ENCODE results near the gene HPCAL4.

The HPCAL4 gene

GRCh38 chr1:39711104-39711965 lies 20.1 kb upstream of the HPCAL4 start:
- Histone ChIP-seq H3K9ac (ENCODE audit: low read depth, low read length) (no peak overlapping the region), H3K4me2 (ENCODE audit: insufficient read depth, low read length) (no peak overlapping the region), H3K4me3 (ENCODE audit: low read depth in 1 of 2, low read length in 2 of 2) (no peak overlapping the region), H3K27ac (ENCODE audit: low read length) (no peak overlapping the region), H3K79me2 (ENCODE audit: insufficient read depth, low read length) (no peaks in the 10 kb centered on the region), H2AFZ (ENCODE audit: low read depth, low read length) (no peak overlapping the region), H3K4me1 (ENCODE audit: insufficient read depth, low read length) (no peaks in the 10 kb centered on the region), H3K9me3 (ENCODE audit: insufficient read depth, low read length, severe bottlenecking) (no peaks in the 10 kb centered on the region), H3K27me3 (ENCODE audit: insufficient read depth, low read length, poor library complexity) (peaks cover 22% of the 10 kb centered on the region), H4K20me1 (ENCODE audit: insufficient read depth, low read length) (no peaks in the 10 kb centered on the region), H3K36me3 (ENCODE audit: insufficient read depth, low read length) (no peaks in the 10 kb centered on the region)
- TF ChIP-seq EZH2 (IDR thresholded peaks at IDR 0.05; ENCODE audit: borderline replicate concordance, low read depth, low read length, severe bottlenecking): no peak
- TF ChIP-seq, protein P1, sequence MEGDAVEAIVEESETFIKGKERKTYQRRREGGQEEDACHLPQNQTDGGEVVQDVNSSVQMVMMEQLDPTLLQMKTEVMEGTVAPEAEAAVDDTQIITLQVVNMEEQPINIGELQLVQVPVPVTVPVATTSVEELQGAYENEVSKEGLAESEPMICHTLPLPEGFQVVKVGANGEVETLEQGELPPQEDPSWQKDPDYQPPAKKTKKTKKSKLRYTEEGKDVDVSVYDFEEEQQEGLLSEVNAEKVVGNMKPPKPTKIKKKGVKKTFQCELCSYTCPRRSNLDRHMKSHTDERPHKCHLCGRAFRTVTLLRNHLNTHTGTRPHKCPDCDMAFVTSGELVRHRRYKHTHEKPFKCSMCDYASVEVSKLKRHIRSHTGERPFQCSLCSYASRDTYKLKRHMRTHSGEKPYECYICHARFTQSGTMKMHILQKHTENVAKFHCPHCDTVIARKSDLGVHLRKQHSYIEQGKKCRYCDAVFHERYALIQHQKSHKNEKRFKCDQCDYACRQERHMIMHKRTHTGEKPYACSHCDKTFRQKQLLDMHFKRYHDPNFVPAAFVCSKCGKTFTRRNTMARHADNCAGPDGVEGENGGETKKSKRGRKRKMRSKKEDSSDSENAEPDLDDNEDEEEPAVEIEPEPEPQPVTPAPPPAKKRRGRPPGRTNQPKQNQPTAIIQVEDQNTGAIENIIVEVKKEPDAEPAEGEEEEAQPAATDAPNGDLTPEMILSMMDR (IDR thresholded peaks at IDR 0.05; ENCODE audit: borderline replicate concordance, extremely low read depth, low read length, poor library complexity, severe bottlenecking): no peak
- no peak for ATAC-seq (ENCODE audit: insufficient read depth, low read depth)
- no peak for DNase-seq

DNA sequence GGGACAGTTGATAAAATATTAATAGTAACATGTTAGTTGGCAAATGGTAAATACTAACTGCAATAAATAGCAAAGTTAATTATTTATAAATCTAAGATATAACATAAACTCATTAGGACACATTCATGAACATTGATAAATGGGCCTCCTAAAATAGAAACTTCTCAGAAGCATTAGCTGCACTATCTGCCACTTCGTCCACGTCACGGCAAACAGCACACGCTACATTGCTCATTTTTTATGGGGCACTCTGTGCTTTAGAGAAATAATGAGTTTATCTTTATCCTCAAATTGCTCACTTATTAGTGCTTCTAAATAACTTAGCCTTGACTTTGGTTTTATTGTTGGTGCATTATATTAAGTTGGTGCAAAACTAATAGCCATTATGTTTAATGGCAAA lies 16.3 kb upstream of the HPCAL4 start:
- Histone ChIP-seq H3K9me3 (ENCODE audit: insufficient read depth, low read length, severe bottlenecking) (no peaks in the 10 kb centered on the region), H3K4me1 (ENCODE audit: insufficient read depth, low read length) (no peaks in the 10 kb centered on the region), H3K27me3 (ENCODE audit: insufficient read depth, low read length, poor library complexity) (peaks cover 19% of the 10 kb centered on the region), H3K4me3 (ENCODE audit: low read depth in 1 of 2, low read length in 2 of 2) (no peak overlapping the region), H3K27ac (ENCODE audit: low read length) (no peak overlapping the region), H3K4me2 (ENCODE audit: insufficient read depth, low read length) (no peak overlapping the region), H3K36me3 (ENCODE audit: insufficient read depth, low read length) (no peaks in the 10 kb centered on the region), H4K20me1 (ENCODE audit: insufficient read depth, low read length) (no peaks in the 10 kb centered on the region), H2AFZ (ENCODE audit: low read depth, low read length) (no peak overlapping the region), H3K9ac (ENCODE audit: low read depth, low read length) (no peak overlapping the region), H3K79me2 (ENCODE audit: insufficient read depth, low read length) (no peaks in the 10 kb centered on the region)
- ATAC-seq (ENCODE audit: insufficient read depth, low read depth) (no peak), DNase-seq (no peak)
- TF ChIP-seq EZH2 (IDR thresholded peaks at IDR 0.05; ENCODE audit: borderline replicate concordance, low read depth, low read length, severe bottlenecking): no peak
- TF ChIP-seq, protein P1 (IDR thresholded peaks at IDR 0.05; ENCODE audit: borderline replicate concordance, extremely low read depth, low read length, poor library complexity, severe bottlenecking): no peak

GRCh38 chr1:39704757-39705156 lies 13.5 kb upstream of the HPCAL4 start:
- no peak overlapping the region for H3K4me3 ChIP-seq (ENCODE audit: low read depth in 1 of 2, low read length in 2 of 2)
- H3K36me3 ChIP-seq (ENCODE audit: insufficient read depth, low read length): no peaks in the 10 kb centered on the region
- no peaks in the 10 kb centered on the region for H3K4me1 ChIP-seq (ENCODE audit: insufficient read depth, low read length)
- H3K9ac ChIP-seq (ENCODE audit: low read depth, low read length): no peak overlapping the region
- H3K79me2 ChIP-seq (ENCODE audit: insufficient read depth, low read length): no peaks in the 10 kb centered on the region
- no peaks in the 10 kb centered on the region for H4K20me1 ChIP-seq (ENCODE audit: insufficient read depth, low read length)
- TF ChIP-seq EZH2 (IDR thresholded peaks at IDR 0.05; ENCODE audit: borderline replicate concordance, low read depth, low read length, severe bottlenecking): no peak
- TF ChIP-seq, protein P1 (IDR thresholded peaks at IDR 0.05; ENCODE audit: borderline replicate concordance, extremely low read depth, low read length, poor library complexity, severe bottlenecking): no peak
- ATAC-seq (ENCODE audit: insufficient read depth, low read depth) (no peak), DNase-seq (no peak)
- H3K9me3 ChIP-seq (ENCODE audit: insufficient read depth, low read length, severe bottlenecking): no peaks in the 10 kb centered on the region
- H3K27ac ChIP-seq (ENCODE audit: low read length): no peak overlapping the region
- peaks cover 11% of the 10 kb centered on the region for H3K27me3 ChIP-seq (ENCODE audit: insufficient read depth, low read length, poor library complexity)
- H2AFZ ChIP-seq (ENCODE audit: low read depth, low read length): no peak overlapping the region
- H3K4me2 ChIP-seq (ENCODE audit: insufficient read depth, low read length): no peak overlapping the region
